ENCODE data around the gene DTNBP1. TPM values are rescaled to one million over a fixed set of nuclear protein-coding genes. Genes with fewer than 3 reads are reported as not detected.

DTNBP1 gene
- total and polyA plus RNA-seq, 2 donors (not counting 3 experiments of a cell fraction or from before 2014, with no cell fraction given): 24.3 to 28.9 TPM

DNA sequence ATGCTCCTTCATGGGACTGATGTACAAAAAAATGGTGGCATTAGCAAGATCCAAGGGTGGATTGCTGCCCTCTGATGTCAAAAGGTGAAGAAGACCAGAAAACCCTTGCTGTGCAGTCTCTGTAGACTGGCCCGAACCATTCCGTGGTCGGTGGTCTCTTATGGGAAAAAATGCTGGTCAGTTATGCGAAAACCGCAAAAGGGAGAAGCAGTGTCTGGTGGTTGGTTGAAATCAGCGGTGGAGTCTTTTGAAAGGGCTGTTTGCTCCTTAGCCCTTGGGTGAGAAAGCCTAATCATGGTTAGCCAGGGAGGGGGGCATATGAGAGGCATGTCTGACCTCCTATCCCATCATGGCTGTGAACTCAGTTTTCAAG, 108.1 kb downstream of the DTNBP1 start:
- TF ChIP-seq POLR2AphosphoS5 (IDR thresholded peaks at IDR 0.05; ENCODE audit: insufficient read depth, low read depth, low read length): no peak
- ChIA-PET POLR2A (no interaction called here), CTCF (interaction anchor here (2.1 kb wide), 1 partner anchor 68 kb away, joined by 6 read pairs; no protein-coding TSS in a partner anchor)
- Histone ChIP-seq H3K4me3 (replicated peaks in 1 of 3; ENCODE audit: insufficient read depth in 1 of 3, low read depth in 1 of 3, low read length in 3 of 3) (no peak overlapping the region), H3K9me3 (replicated peaks; ENCODE audit: control insufficient read depth, insufficient read depth, low read length) (no peaks in the 10 kb centered on the region), H3K27ac (ENCODE audit: insufficient read depth, low read depth, low read length) (no peak overlapping the region), H3K27me3 (ENCODE audit: control insufficient read depth in 2 of 2, insufficient read depth in 2 of 2, low read length in 2 of 2) (no peaks in the 10 kb centered on the region), H3K4me1 (ENCODE audit: control insufficient read depth, extremely low read depth, insufficient read depth, low read length) (peaks cover 32% of the 10 kb centered on the region), H3K36me3 (ENCODE audit: control insufficient read depth in 2 of 2, extremely low read depth in 1 of 2, insufficient read depth in 2 of 2, low read length in 2 of 2) (no peaks in the 10 kb centered on the region), H3K9ac (replicated peaks; ENCODE audit: extremely low read depth, insufficient read depth, low read length) (no peak overlapping the region), H3K4me2 (ENCODE audit: insufficient read depth, low read length) (no peak overlapping the region), H3K79me2 (ENCODE audit: control insufficient read depth, insufficient read depth, low read length) (no peaks in the 10 kb centered on the region), H4K20me1 (replicated peaks; ENCODE audit: control insufficient read depth, extremely low read depth, insufficient read depth, low read length) (no peaks in the 10 kb centered on the region), H2AFZ (ENCODE audit: low read depth, low read length) (no peak overlapping the region), H3K9me1 (replicated peaks; ENCODE audit: control insufficient read depth, extremely low read depth, insufficient read depth, low read length) (no peaks in the 10 kb centered on the region)
- no peak for DNase-seq (ENCODE audit: low read depth, low spot score)
- dilution Hi-C loops (cut with MboI; ENCODE audit: extremely low pct_ligation_motif_present, low sequenced_read_pairs) (no loop called here), intact Hi-C loops (cut with micrococcal nuclease) (loop anchor here (5.0 to 10.0 kb wide), 3 partner anchors 52 to 650 kb away; partner anchors contain the start of gene JARID2)
- no peak for FAIRE-seq
- no TSS peak for BruUV-seq (replicated peaks)

DNA sequence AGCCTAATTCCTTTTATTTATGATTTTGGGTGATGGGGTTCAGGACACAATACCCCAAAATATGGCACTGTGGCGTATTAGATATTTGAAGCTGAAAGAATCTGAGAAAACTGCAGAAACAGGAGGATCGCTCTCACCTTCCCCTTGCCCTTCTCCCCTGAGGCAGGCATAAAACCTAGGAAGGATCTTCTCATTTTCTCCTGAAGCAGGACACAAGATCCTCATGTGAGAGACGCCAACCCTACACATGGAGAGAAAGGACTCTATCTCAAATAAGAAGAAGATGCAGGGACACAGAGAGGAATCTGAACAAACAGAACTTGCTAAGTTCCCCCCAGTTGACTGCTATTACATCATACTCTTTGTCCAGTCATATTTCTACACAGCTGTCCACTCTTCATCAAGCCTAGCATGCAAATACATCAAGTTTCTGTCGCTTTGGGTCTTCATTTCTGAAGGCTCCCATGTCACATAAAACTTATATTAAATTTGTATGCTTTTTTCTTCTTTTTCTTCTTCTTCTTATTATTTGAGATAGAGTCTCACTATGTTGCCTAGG, 109.0 kb downstream of the DTNBP1 start:
- DNase-seq (ENCODE audit: low read depth, low spot score) (no peak), FAIRE-seq (no peak)
- ChIA-PET POLR2A (no interaction called here), CTCF (interaction anchor here (2.1 kb wide), 1 partner anchor 69 kb away, joined by 6 read pairs; no protein-coding TSS in a partner anchor)
- dilution Hi-C loops (cut with MboI; ENCODE audit: extremely low pct_ligation_motif_present, low sequenced_read_pairs): no loop called here
- Histone ChIP-seq H4K20me1 (replicated peaks; ENCODE audit: control insufficient read depth, extremely low read depth, insufficient read depth, low read length) (no peaks in the 10 kb centered on the region), H3K36me3 (ENCODE audit: control insufficient read depth in 2 of 2, extremely low read depth in 1 of 2, insufficient read depth in 2 of 2, low read length in 2 of 2) (no peaks in the 10 kb centered on the region), H3K79me2 (ENCODE audit: control insufficient read depth, insufficient read depth, low read length) (no peaks in the 10 kb centered on the region), H3K27ac (ENCODE audit: insufficient read depth, low read depth, low read length) (no peak overlapping the region), H3K9me1 (replicated peaks; ENCODE audit: control insufficient read depth, extremely low read depth, insufficient read depth, low read length) (no peaks in the 10 kb centered on the region), H3K9ac (replicated peaks; ENCODE audit: extremely low read depth, insufficient read depth, low read length) (no peak overlapping the region), H2AFZ (ENCODE audit: low read depth, low read length) (no peak overlapping the region), H3K4me3 (replicated peaks in 1 of 3; ENCODE audit: insufficient read depth in 1 of 3, low read depth in 1 of 3, low read length in 3 of 3) (no peak overlapping the region), H3K4me2 (ENCODE audit: insufficient read depth, low read length) (no peak overlapping the region), H3K27me3 (ENCODE audit: control insufficient read depth in 2 of 2, insufficient read depth in 2 of 2, low read length in 2 of 2) (no peaks in the 10 kb centered on the region), H3K4me1 (ENCODE audit: control insufficient read depth, extremely low read depth, insufficient read depth, low read length) (peaks cover 32% of the 10 kb centered on the region), H3K9me3 (replicated peaks; ENCODE audit: control insufficient read depth, insufficient read depth, low read length) (no peaks in the 10 kb centered on the region)
- BruUV-seq (replicated peaks): no TSS peak
- intact Hi-C loops (cut with micrococcal nuclease): loop anchor here (2.0 to 10.0 kb wide), 4 partner anchors 52 to 651 kb away; partner anchors contain the start of gene JARID2
- TF ChIP-seq FOS (IDR thresholded peaks at IDR 0.05; ENCODE audit: borderline replicate concordance, insufficient read depth, low read length): no peak
- no peak for TF ChIP-seq MYC (IDR thresholded peaks at IDR 0.05; ENCODE audit: low read depth, low read length)
- no peak for TF ChIP-seq POLR2AphosphoS5 (IDR thresholded peaks at IDR 0.05; ENCODE audit: insufficient read depth, low read depth, low read length)
- no peak for TF ChIP-seq GATA2 (IDR thresholded peaks at IDR 0.05; ENCODE audit: insufficient read depth, insufficient read length, low read depth, low read length)
- TF ChIP-seq EZH2 (IDR thresholded peaks at IDR 0.05; ENCODE audit: borderline replicate concordance, low read depth, low read length, severe bottlenecking): no peak
- TF ChIP-seq, protein P1, sequence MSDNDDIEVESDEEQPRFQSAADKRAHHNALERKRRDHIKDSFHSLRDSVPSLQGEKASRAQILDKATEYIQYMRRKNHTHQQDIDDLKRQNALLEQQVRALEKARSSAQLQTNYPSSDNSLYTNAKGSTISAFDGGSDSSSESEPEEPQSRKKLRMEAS (IDR thresholded peaks at IDR 0.05; ENCODE audit: insufficient read depth, insufficient read length): no peak
- TF ChIP-seq POLR2A (IDR thresholded peaks at IDR 0.05; ENCODE audit: low read depth, low read length): no peak
- TF ChIP-seq, protein P2, sequence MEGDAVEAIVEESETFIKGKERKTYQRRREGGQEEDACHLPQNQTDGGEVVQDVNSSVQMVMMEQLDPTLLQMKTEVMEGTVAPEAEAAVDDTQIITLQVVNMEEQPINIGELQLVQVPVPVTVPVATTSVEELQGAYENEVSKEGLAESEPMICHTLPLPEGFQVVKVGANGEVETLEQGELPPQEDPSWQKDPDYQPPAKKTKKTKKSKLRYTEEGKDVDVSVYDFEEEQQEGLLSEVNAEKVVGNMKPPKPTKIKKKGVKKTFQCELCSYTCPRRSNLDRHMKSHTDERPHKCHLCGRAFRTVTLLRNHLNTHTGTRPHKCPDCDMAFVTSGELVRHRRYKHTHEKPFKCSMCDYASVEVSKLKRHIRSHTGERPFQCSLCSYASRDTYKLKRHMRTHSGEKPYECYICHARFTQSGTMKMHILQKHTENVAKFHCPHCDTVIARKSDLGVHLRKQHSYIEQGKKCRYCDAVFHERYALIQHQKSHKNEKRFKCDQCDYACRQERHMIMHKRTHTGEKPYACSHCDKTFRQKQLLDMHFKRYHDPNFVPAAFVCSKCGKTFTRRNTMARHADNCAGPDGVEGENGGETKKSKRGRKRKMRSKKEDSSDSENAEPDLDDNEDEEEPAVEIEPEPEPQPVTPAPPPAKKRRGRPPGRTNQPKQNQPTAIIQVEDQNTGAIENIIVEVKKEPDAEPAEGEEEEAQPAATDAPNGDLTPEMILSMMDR (IDR thresholded peaks at IDR 0.05; ENCODE audit: extremely low read depth in 1 of 2, insufficient read depth in 1 of 2, low read depth in 1 of 2, low read length in 2 of 2): no peak
- TF ChIP-seq JUN (IDR thresholded peaks at IDR 0.05; ENCODE audit: borderline replicate concordance, insufficient read depth, insufficient read length, low read depth): no peak
